DMS53 (cell line): ENCODE results near the gene C12orf42.
A peak's percentile ranks its signal among the peaks of the same experiment; 100 is the strongest.
"Not testable (repeated sequence)": the region's sequence is repeated elsewhere in the genome, so short reads cannot be mapped to it uniquely, and the experiment has no call there.

ENCODE experiments used
- DNase-seq: peaks from one replicate; lab custom pipeline; 2025; lab: John Stamatoyannopoulos, UW

C12orf42 gene

GRCh38 chr12:103494734-103495468, 867 bp downstream of the C12orf42 start:
- DNase-seq: no peak

- no peak for DNase-seq
Measured at GRCh38 chr12:103494051-103494733, 1.6 kb downstream of the C12orf42 start.

DNA sequence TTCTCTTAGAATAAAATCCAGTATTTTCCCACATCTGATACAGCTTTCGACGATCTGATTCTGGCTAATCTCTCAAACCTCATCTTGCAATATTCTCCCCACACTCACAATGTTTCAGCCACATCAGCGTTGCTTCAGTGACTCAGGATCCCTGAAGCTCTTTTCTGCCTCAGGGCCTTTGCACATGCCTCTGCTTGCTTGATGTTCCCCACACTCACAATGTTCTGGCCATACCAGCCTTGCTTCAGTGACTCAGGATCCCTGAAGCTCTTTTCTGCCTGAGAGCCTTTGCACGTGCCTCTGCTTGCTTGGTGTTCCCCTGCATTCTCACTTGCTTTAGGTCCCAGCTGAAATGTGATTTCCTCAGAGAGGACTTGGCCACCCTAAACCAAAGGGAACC, 2.6 kb downstream of the C12orf42 start:
- no peak for DNase-seq

DNA sequence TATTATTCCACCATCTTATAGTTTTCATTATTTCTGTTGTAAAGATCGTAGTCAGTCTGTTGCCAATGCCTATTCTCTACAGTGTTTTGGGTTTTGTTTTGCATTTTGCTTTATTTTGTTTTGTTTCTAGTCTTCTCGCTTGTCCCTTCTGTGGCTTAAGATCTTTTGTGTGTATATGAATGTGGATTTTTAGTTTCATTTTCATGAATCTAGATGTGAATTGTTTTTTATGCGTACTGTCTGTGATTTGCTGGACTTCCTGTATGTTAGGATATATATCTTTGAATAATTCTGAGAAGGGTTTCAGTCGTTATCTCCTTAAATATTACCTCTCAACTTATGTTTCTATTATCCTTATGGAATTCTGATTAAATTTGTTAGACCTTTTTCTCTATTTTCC, 13.4 kb downstream of the C12orf42 start:
- no peak for DNase-seq

DNA sequence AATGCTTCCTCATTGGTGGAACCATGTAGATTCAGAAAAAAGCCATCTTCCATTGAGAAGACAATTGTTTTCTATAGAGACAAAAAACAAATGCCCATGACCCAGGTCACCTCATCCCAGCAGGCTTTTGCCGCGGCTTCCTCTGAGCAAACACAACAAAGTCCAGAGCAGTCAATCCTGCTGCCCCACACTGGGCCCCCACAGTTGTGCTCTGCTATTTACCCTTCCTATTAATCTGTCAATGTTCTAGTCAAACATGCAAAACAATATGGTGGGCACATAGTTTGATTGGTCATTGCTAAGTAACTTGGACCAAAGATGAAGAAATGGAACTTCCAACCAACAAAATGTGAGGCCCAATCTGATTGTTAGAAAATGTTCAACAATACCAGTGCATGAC, 20.7 kb downstream of the C12orf42 start:
- no peak for DNase-seq

DNA sequence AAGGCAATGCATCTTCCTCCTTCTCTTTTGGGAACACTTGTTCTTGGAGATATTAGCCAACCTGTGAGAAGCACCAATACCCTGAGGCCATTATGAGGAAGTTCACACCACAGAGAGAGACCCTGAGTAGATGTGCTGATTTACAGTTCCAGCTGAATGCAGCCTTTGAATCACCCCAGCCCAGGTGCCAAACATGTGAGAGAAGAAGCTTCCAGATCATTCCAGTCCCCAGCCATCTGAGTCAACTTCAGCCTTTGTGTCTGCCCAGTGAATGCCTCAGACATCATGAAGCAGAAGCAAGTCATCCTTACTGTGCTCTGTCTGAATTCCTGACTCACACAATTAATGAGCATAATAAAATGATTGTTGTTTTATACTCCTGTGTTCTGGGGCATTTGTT, 25.1 kb downstream of the C12orf42 start:
- DNase-seq: no peak

- no peak for DNase-seq
Measured at GRCh38 chr12:103469719-103470118, 26.0 kb downstream of the C12orf42 start.

DNA sequence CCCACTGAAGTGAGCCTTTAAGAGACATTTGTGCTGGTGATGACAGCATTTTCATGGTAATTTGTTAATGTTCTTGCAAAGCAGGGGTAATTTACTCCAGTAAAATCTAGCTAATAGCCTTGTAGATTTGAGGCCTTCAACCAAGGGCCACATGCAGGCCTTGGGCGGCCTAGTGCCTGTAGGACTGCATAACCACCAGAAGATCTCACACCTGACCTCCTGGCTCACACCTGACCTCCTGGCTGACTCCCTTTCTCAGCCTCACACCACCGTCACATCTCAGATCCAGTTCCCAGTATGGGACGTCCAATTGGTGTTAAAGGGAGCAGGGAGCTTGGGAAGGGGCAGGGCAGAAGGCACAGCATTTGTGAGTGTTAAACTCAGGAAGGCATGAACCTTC, 26.9 kb downstream of the C12orf42 start:
- DNase-seq: no peak

DNA sequence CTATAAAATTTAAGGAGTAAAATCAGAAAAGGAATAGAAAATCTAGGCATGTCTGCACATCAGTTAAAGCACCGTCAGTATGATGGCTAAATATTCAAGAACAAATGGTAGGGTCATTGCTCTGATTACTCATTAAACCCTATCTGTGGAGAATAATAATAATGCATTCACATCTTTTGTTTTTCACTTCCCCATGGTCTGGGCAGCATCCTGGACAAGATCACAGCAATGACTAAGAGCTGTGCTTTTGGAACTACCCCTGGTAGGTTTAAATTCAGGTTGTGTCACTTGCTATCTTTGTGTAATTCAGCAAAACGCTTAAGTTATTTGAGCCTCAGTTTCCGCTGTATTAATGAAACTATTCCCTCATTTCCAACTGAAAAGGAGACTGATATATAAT, 33.1 kb downstream of the C12orf42 start:
- DNase-seq: no peak

DNA sequence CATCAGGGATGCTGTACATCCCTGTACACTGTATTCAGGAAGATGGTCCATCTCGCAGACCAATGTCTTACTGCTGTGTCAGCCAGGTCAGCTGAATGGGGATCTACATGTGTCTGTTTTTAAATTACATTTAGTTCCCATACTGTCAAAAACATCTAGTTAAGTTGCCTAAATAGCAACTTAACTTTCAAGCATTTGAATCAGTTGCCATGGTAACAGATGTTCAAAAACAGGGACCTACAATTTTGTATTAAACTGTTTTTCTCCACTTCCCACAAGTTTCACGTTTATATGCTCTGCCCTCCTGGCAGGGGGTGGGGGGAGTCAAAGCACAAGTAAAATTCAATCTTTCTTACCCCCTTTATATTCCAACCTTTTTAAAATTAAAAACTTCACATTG, 38.3 kb downstream of the C12orf42 start:
- DNase-seq: no peak

DNA sequence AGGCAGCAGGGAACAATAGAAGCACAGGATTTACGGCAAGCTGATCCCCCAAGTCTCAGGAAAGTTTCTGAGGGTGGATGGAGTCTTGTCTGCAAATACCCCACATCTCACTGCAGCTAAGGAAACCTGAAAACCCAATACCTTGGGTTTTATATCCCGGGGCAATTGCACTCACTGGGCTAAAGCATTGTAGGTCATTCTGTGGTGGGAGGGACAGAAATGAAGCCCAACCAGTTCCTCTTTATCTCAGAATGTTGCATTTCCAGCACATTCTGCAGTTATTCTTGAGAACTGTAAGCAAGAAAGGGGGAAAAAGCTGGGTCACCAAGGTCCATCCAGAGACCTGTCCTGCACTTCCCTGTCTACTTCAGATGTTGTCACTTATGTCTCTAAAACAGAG, 39.8 kb downstream of the C12orf42 start:
- no peak for DNase-seq

DNA sequence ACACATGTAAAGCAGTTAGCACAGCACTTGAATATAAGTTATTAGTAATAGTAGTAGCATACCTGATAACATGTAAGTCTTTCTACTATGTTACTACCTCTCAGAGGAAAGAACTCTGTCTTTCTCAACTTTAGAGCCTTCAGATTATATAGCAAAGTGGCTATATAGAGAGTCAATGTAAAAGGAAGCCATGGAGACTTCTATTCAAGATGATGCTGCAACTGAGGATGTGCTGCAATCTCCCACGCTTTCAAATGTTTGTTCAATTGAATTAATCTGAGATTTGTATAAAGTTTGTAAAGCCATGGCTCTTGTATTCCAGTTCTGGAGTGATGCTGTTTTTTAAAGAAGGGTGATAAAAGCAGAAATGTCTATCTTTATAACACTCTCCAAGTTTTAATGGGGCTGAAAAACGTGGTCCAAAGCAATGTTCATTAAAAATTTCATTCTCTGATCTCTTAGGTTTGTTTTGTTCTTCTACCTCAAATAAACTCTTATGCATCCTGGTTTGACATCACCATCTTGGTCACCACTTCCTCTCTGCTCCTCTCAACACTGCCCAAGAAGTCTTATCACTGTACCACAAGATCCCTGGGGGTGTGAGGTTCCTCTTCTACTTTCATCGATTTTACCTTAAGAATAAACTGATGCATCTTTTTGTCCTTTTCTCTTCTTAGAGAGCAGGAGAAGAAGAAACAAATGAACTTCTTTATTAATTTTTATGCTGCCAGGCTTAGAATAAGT, 40.6 kb downstream of the C12orf42 start:
- DNase-seq: no peak

DNA sequence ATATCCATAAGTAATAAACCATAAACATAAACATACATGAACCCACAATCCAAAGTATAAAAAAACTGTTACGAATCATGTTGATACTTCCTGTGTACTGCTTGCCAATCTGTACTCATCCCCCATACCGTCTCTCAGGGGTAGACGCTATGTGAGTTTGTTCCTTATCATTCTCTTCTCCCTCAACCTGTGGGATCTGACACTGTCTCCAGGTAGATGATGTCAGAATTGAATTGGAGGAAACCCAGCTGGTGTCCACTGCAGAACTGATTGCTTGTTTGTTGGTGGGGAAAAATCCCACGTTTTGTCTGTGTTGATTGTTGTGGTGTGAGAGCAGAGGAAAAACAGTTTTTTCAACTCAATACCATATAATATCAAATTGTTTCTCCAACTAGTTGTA, 50.8 kb downstream of the C12orf42 start:
- DNase-seq: no peak

- no peak for DNase-seq
Measured at GRCh38 chr12:103442822-103443221, 52.9 kb downstream of the C12orf42 start.

DNA sequence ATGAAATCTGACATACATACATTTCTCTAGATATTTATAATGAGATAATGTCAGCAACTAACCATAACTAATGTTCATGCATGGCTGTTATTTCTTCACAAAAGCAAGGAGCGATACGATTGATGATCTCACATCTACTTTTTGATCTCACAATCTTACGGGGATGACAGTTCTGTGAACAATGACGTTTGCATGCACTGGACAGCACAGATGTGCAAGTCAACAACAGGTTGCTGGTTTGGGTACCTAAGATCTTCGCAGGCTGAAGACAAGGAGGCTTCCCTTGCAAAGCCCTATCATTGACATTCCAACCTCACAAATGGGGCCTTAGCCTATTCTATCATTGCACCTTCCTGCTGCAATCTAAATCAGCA, 53.6 kb downstream of the C12orf42 start:
- no peak for DNase-seq

- peak; percentile 19 for DNase-seq
Measured at GRCh38 chr12:103441437-103442181, 54.2 kb downstream of the C12orf42 start.

- peak; percentile 87 for DNase-seq
Measured at GRCh38 chr12:103434165-103435105, 61.3 kb downstream of the C12orf42 start.

- DNase-seq: no peak
Measured at GRCh38 chr12:103431950-103432349, 63.8 kb downstream of the C12orf42 start.

DNA sequence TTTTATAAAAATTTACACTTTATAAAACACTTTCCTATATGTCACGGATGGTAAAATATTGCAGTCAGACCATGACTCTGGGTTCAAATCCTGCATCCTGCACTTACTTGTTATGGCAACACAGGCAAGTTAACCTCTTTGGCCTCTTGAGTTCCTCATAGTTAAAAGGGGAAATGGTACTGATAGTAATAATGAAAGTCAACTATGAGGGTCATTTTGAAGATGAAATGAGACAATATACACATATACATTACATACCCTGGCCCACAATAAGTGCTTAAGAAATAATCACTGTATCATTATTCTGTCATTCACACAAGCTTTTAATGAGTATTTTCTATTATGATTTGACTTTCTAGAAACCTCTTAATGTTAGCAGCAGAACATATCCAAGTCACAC, 64.4 kb downstream of the C12orf42 start:
- DNase-seq: no peak

DNA sequence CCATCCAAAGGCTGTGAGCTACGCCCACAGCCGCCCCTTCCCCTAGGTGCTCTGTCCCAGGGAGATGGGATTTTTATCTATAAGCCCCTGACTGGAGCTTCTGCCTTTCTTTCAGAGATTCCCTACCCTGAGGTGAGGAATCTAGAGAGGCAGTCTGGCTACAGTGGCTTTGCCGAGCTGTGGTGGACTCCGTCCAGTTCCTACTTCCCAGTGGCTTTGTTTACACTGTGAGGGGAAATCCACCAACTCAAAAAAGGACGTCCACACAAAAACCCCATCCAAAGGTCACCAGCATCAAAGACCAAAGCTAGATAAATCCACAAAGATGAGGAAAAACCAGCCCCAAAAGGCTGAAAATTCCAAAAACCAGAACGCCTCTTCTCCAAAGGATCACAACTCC, 70.1 kb downstream of the C12orf42 start:
- DNase-seq: not testable (repeated sequence)
